A673 (cell line): ENCODE measurements around the gene FOXC1.

ENCODE experiments used
- CTCF ChIP-seq: fragments of 300-800, 200-600 bp; sonication (generic); conservative IDR thresholded peaks from 2 replicates; pipeline ENCODE4 v1.5.1; 2017; ENCODE audit warnings: low read depth, mild to moderate bottlenecking, antibody characterized with exemption, low read length, moderate library complexity, mixed read lengths
- EZH2 ChIP-seq: fragments of 200-600 bp; sonication (generic); IDR thresholded peaks from 2 replicates; pipeline ENCODE4 v1.6.1; 2017; ENCODE audit warnings: borderline replicate concordance, low read depth, mild to moderate bottlenecking, mixed read lengths, antibody characterized with exemption, low read length; ENCODE audit not compliant: poor library complexity, severe bottlenecking

- TF ChIP-seq CTCF = no peak
- no peak for TF ChIP-seq EZH2
Observed at GRCh38 chr6:1651362-1651761, 41.6 kb downstream of the FOXC1 start.
